DLD1 (cell line): ENCODE measurements around the gene RNU5D-1.
"Not testable (repeated sequence)": the region's sequence is repeated elsewhere in the genome, so short reads cannot be mapped to it uniquely, and the experiment has no call there.

Experiments used
- in situ Hi-C: cut with HindIII; loops from 2 replicates; pipeline ENCODE4 v1.10.0; 2017; ENCODE audit warnings: low sequenced_read_pairs

Gene RNU5D-1

GRCh38 chr1:44730741-44731512 is at the start of gene RNU5D-1:
TSS of gene RNU5D-1 (minus strand) at chr1:44731170.
- in situ Hi-C loops, result no loop called here

- in situ Hi-C loops, result no loop called here
Measured at GRCh38 chr1:44780583-44781121, 49.7 kb upstream of the RNU5D-1 start.

- in situ Hi-C loops, result no loop called here
Measured at GRCh38 chr1:44778705-44779576, 48.0 kb upstream of the RNU5D-1 start.

- in situ Hi-C loops, result no loop called here
Measured at GRCh38 chr1:44777969-44778635, 47.1 kb upstream of the RNU5D-1 start.

- in situ Hi-C loops, result no loop called here
Measured at GRCh38 chr1:44777547-44777946, 46.6 kb upstream of the RNU5D-1 start.

- in situ Hi-C loops, result no loop called here
Measured at GRCh38 chr1:44776730-44777068, 45.7 kb upstream of the RNU5D-1 start.

- in situ Hi-C loops, result no loop called here
Measured at GRCh38 chr1:44775930-44776729, 45.2 kb upstream of the RNU5D-1 start.

GRCh38 chr1:44775078-44775929 is 44.3 kb upstream of the RNU5D-1 start, which contains the start of gene RPS8:
TSS of gene RPS8 (plus strand) at chr1:44775540. CDS start at chr1:44775597, 57 bp downstream.
- in situ Hi-C loops, result no loop called here

GRCh38 chr1:44766421-44766820 is 35.5 kb upstream of the RNU5D-1 start:
- in situ Hi-C loops, result not testable (repeated sequence)

- in situ Hi-C loops, result no loop called here
Measured at GRCh38 chr1:44760876-44761275, 29.9 kb upstream of the RNU5D-1 start.

- in situ Hi-C loops, result no loop called here
Measured at GRCh38 chr1:44759077-44759476, 28.1 kb upstream of the RNU5D-1 start.

GRCh38 chr1:44757420-44757819 is 26.4 kb upstream of the RNU5D-1 start:
- in situ Hi-C loops, result no loop called here

- in situ Hi-C loops, result no loop called here
Measured at GRCh38 chr1:44747878-44748277, 16.9 kb upstream of the RNU5D-1 start.

GRCh38 chr1:44743211-44743610 is 12.2 kb upstream of the RNU5D-1 start:
- in situ Hi-C loops, result no loop called here

- in situ Hi-C loops, result no loop called here
Measured at GRCh38 chr1:44740179-44740617, 9.2 kb upstream of the RNU5D-1 start.

GRCh38 chr1:44739307-44740178 is 8.6 kb upstream of the RNU5D-1 start, which contains the start of gene KIF2C:
TSS of gene KIF2C (plus strand) at chr1:44739837. CDS start at chr1:44739933, 96 bp downstream.
- in situ Hi-C loops, result no loop called here

- in situ Hi-C loops, result not testable (repeated sequence)
Measured at GRCh38 chr1:44738953-44739306, 8.0 kb upstream of the RNU5D-1 start.

GRCh38 chr1:44735992-44736391 is 5.0 kb upstream of the RNU5D-1 start:
- in situ Hi-C loops, result no loop called here
